ENCODE data around the gene NXPE4. TPM values are rescaled to one million over a fixed set of nuclear protein-coding genes. Genes with fewer than 3 reads are reported as not detected.

NXPE4 gene
- total and polyA plus RNA-seq, 2 of the 8 experiments (the other 6 are each of a cell fraction or from before 2014, with no cell fraction given) = not detected

DNA sequence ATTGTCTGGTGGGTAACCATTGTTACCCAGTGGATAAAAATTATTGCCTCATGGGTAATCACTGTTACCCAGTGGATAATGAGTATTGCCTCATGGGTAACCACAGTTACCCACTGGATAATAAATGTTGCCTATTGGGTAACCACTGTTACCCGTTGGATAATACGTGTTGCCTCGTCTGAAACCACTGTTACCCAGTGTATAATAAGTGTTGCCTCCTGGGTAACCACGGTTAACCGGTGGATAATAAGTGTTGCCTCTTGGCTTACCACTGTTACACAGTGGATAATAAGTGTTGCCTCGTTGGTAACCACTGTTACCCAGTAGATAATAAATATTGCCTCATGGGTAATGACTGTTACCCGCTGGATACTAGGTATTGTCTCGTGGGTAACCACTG lies 20.9 kb upstream of the NXPE4 start (continued):
- TF ChIP-seq CHD7 (IDR thresholded peaks at IDR 0.05; ENCODE audit: insufficient replicate concordance, low read length) (no peak), NANOG (IDR thresholded peaks at IDR 0.05; ENCODE audit: insufficient read depth, low read depth, low read length, poor library complexity, severe bottlenecking) (no peak), EP300 (IDR thresholded peaks at IDR 0.05; ENCODE audit: borderline replicate concordance in 1 of 2, low read depth in 2 of 2, low read length in 2 of 2) (no peak), JUN (IDR thresholded peaks at IDR 0.05; ENCODE audit: low read depth, low read length) (no peak), SAP30 (IDR thresholded peaks at IDR 0.05; ENCODE audit: insufficient read depth, insufficient replicate concordance, low read length) (no peak), CTBP2 (IDR thresholded peaks at IDR 0.05; ENCODE audit: borderline replicate concordance, insufficient read depth, insufficient read length, low read length) (no peak), BCL11A (IDR thresholded peaks at IDR 0.05; ENCODE audit: low read depth in 2 of 2, low read length in 2 of 2) (no peak)

All from H1 (cell line).